Motor neuron (in vitro differentiated cells): ENCODE measurements around the gene LARP4B. TPM values are rescaled to one million over a fixed set of nuclear protein-coding genes. Genes with fewer than 3 reads are reported as not detected.
A peak's percentile ranks its signal among the peaks of the same experiment; 100 is the strongest.

Source experiments
- ATAC-seq, 8 experiments: fragments of 200-7000 bp; cut with Tn5 transposase; replicated peaks in 6 of 8; 2 replicates each; pipeline ENCODE4 v1.8.0; 2021; ENCODE audit warnings: mild to moderate bottlenecking in 8 of 8, moderate library complexity in 8 of 8
- H3K27ac ChIP-seq, 2 donors: fragments of 250-450 bp; sonication (Bioruptor Pico); 2 replicates each; pipeline ENCODE4 v1.9.0; 2021; ENCODE audit warnings: antibody characterized with exemption in 2 of 2, mild to moderate bottlenecking in 2 of 2, moderate library complexity in 1 of 2
- H3K4me1 ChIP-seq, 2 donors: fragments of 250-450 bp; sonication (Bioruptor Pico); replicated peaks in 1 of 2; 2 replicates each; pipeline ENCODE4 v1.6.1; 2021; ENCODE audit warnings: antibody characterized with exemption in 2 of 2, mild to moderate bottlenecking in 2 of 2, moderate library complexity in 1 of 2
- H3K4me3 ChIP-seq, 5 donors: fragments of 250-450 bp; sonication (Bioruptor Pico); 2 replicates each; pipeline ENCODE4 v1.9.0; 2021; ENCODE audit warnings: antibody characterized with exemption in 5 of 5, mild to moderate bottlenecking in 5 of 5, moderate library complexity in 4 of 5
- WGBS, 10 experiments: fragments of 450-650 bp; shearing (Covaris generic); methylation state at CpG; one replicate each; pipeline ENCODE4 v1.0.0; 2022; 5-methylcytosine and 5-hydroxymethylcytosine counted together
- in situ Hi-C, 9 experiments: fragments of 400-800 bp; cut with MboI; loops; one replicate each; pipeline ENCODE4 v1.15.0; 2021; ENCODE audit warnings: low sequenced_read_pairs in 9 of 9, low pct_unique_long_range_greater_than_20kb in 2 of 9; ENCODE audit not compliant: unreplicated experiment in 9 of 9
- total RNA-seq, 8 experiments: library from RNA; unstranded; fragments of 300-600 nt; gene quantifications; 2 replicates each; pipeline versions ENCODE4 v1.2.3 to v1.2.4, GENCODE V29; 2022

The LARP4B gene
- total RNA-seq, 8 experiments from 2014 or later, result 17.2 to 66.0 (median 34.1) TPM

- Histone ChIP-seq H3K4me1 (peaks cover 9 to 10% of the 10 kb centered on the region in 2 donors), H3K27ac (no peak overlapping the region), H3K4me3 (no peak overlapping the region)
- peak in 5 of 8 experiments; percentile 10 to 24 (median 13) for ATAC-seq
- 75 to 98% (median 92%) methylated on average over 6 to 8 of the region's 53 CpGs; no CpG with 5 or more reads in 7 of the 10 experiments for WGBS, 10 experiments
- in situ Hi-C loops, result loop anchor here in 2 of 9 experiments (25.0 kb wide), 1 partner anchor 293 kb away; no protein-coding TSS in a partner anchor
These were observed 126.5 kb downstream of the LARP4B start for GRCh38 chr10:804787-805619.

- 0 to 100% (median 55%) methylated on average over 1 to 11 of the region's 20 CpGs; no CpG with 5 or more reads in 6 of the 10 experiments for WGBS, 10 experiments
- in situ Hi-C loops, result loop anchor here in 2 of 9 experiments (25.0 kb wide), 1 partner anchor 292 kb away; no protein-coding TSS in a partner anchor
- no peak overlapping the region for H3K4me3 ChIP-seq
- peak in 7 of 8 experiments; percentile 11 to 76 (median 64) for ATAC-seq
- no peak overlapping the region for H3K27ac ChIP-seq
- peaks cover 9 to 10% of the 10 kb centered on the region in 2 donors for H3K4me1 ChIP-seq
These were observed 127.2 kb downstream of the LARP4B start for GRCh38 chr10:804191-804781.

DNA sequence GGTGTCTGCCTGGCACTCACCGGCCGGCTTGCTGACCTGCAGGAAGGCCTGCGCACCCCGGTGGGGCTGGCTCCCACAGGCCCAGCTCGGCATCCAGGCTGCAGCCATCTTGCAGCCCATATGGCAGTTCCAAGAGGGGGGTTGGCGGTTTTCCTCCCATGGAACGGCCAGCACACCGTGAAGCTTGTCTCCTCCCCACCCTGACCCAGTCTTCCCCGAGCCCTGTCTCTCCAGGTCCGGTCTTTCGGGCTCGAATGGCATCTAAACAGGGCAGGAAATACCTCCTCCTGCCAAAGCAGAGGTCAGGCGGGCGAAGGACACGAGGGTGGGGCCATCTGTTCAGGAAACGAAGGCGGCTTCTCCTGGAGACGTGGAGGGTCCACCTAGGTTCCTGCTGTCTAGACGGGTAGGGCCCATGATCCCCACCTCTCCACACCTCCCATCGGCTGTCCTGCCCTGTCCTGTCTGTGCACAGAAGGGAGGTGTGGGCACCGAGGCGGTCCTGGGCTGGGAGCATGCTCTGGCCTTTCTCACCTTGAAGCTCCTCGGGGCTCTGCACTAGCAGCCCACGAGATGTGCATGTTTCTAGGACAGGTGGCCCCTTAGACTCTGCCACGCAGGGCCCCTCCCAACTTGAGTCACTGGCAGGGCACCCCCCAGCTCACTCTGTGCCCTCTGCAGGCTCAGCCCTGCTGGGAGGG is 128.3 kb downstream of the LARP4B start:
- H3K4me3 ChIP-seq, result no peak overlapping the region
- peaks cover 9 to 10% of the 10 kb centered on the region in 2 donors for H3K4me1 ChIP-seq
- H3K27ac ChIP-seq, result no peak overlapping the region
- peak in 2 of 8 experiments; percentile 6 to 7 for ATAC-seq
- in situ Hi-C loops, result loop anchor here in 2 of 9 experiments (25.0 kb wide), 1 partner anchor 291 kb away; no protein-coding TSS in a partner anchor
- 49 to 100% (median 100%) methylated on average over 1 to 4 of the region's 25 CpGs; no CpG with 5 or more reads in 7 of the 10 experiments for WGBS, 10 experiments

GRCh38 chr10:802506-802905 is 129.0 kb downstream of the LARP4B start:
- ATAC-seq, result peak in 1 of 8 experiments; percentile 9
- in situ Hi-C loops, result loop anchor here in 2 of 9 experiments (25.0 kb wide), 1 partner anchor 290 kb away; no protein-coding TSS in a partner anchor
- 65 to 100% (median 89%) methylated on average over 1 to 5 of the region's 9 CpGs; no CpG with 5 or more reads in 4 of the 10 experiments for WGBS, 10 experiments
- peaks cover 9 to 10% of the 10 kb centered on the region in 2 donors for H3K4me1 ChIP-seq
- no peak overlapping the region for H3K27ac ChIP-seq
- no peak overlapping the region for H3K4me3 ChIP-seq

- 60 to 100% (median 100%) methylated on average over 1 of the region's 1 CpG; no CpG with 5 or more reads in 3 of the 10 experiments for WGBS, 10 experiments
These were observed 134.3 kb downstream of the LARP4B start for GRCh38 chr10:797179-797578.

DNA sequence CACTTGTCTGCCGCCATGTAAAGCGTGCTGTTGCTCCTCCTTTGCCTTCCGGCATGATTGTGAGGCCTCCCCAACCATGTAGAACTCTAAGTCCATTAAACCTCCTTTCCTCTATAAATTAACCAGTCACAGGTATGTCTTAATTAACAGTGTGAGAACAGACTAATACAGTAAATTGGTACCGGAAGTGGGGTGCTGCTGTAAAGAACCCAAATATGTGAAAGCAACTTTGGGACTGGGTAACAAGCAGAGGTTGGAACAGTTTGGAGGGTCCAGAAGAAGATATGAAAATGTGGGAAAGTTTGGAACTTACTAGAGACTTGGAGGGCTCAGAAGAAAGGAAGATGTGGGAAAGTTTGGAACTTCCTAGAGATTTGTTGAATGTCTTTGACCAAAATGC is 135.3 kb downstream of the LARP4B start:
- no peak overlapping the region for H3K27ac ChIP-seq
- H3K4me3 ChIP-seq, result no peak overlapping the region
- in situ Hi-C loops, result loop anchor here in 2 of 9 experiments (25.0 kb wide), 2 partner anchors 109 to 284 kb away; partner anchors contain the start of gene DIP2C (in 1 of the 2)
- peaks cover 0 to 3% of the 10 kb centered on the region in 2 donors for H3K4me1 ChIP-seq
- WGBS, 10 experiments, result 50 to 100% (median 81%) methylated on average over 1 to 4 of the region's 4 CpGs; no CpG with 5 or more reads in 3 of the 10 experiments
- no peak for ATAC-seq

More at GRCh38 chr10:797179-797578, 134.3 kb downstream of the LARP4B start:
- in situ Hi-C loops, result loop anchor here in 2 of 9 experiments (25.0 kb wide), 2 partner anchors 110 to 285 kb away; partner anchors contain the start of gene DIP2C (in 1 of the 2)
- H3K4me1 ChIP-seq, result peaks cover 0 to 3% of the 10 kb centered on the region in 2 donors
- no peak overlapping the region for H3K27ac ChIP-seq
- no peak for ATAC-seq
- no peak overlapping the region for H3K4me3 ChIP-seq

DNA sequence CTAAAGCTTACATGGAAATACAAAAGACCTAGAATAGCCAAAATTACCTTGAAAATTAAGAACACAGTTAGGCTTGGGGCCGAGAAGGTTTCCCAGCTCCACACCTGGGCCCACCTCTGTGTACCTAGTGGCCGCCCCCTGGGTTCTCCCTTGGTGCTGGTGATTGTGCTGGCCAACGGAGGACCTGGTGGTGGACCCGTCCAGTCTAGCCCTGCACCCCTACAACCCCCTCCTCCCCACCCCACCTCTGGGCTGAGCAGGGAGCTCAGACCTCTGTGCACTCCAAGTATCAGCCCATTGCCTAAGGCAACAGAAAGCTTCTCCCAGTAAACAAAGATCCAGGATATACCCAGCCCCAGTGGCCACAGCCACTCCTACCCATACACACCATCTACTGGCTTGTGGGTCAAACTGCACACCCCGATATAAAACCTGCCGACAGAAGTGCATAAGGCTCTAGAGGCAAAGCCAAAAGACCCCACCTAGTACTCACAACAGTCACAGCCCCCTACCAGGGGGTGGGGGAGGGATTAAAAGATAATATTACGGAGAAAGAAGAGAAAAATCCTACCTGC is 137.0 kb downstream of the LARP4B start:
- in situ Hi-C loops, result loop anchor here in 2 of 9 experiments (5.0 to 25.0 kb wide), 3 partner anchors 107 to 282 kb away; partner anchors contain the start of gene DIP2C (in 1 of the 2)
- WGBS, 10 experiments, result 50 to 100% (median 97%) methylated on average over 1 to 3 of the region's 7 CpGs; no CpG with 5 or more reads in 2 of the 10 experiments

GRCh38 chr10:792792-793100 is 138.8 kb downstream of the LARP4B start:
- H3K4me1 ChIP-seq, result peaks cover 0 to 3% of the 10 kb centered on the region in 2 donors
- H3K27ac ChIP-seq, result no peak overlapping the region
- WGBS, 10 experiments, result 10 to 100% (median 65%) methylated on average over 1 to 3 of the region's 3 CpGs
- in situ Hi-C loops, result loop anchor here in 2 of 9 experiments (5.0 to 25.0 kb wide), 3 partner anchors 105 to 280 kb away; partner anchors contain the start of gene DIP2C (in 1 of the 2)
- no peak for ATAC-seq
- H3K4me3 ChIP-seq, result no peak overlapping the region

More for the DNA sequence above, 137.0 kb downstream of the LARP4B start:
- Histone ChIP-seq H3K27ac (no peak overlapping the region), H3K4me1 (peaks cover 0 to 3% of the 10 kb centered on the region in 2 donors), H3K4me3 (no peak overlapping the region)
- ATAC-seq, result peak in 5 of 8 experiments; percentile 28 to 84 (median 67)

DNA sequence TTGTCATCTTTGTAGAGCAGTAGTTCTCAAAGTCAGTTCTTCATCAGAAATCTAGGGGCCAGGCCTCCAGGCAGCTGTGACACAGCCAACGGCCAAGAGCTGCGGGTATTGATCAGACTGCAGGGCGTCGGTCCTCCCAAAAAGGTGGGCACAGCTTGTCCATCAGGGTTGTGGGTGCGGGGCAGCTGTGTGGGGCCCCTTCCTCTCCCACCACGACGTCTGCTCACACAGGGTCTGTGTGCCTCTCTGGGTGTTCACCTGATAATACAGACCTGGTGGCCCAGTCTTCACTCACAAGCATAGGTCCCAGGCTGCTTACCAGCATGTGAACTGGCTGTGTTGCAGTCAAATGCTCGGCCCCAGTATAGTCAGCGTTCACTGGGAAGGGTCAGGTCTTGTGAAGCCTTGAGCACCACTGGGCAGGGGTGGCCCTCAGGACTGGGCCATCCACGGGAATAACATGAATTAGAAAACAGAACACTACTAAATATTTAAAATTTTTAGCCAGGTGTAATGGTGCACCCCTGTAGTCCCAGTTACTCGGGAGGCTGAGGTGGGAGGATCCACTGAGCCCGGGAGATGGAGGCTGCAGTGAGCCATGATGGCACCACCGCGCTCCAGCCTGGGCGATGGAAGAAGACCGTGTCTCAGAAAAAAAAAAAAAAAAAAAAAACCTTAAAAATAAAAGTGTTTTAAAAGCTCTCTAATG is 139.3 kb downstream of the LARP4B start:
- Histone ChIP-seq H3K4me3 (no peak overlapping the region), H3K4me1 (peaks cover 0 to 3% of the 10 kb centered on the region in 2 donors), H3K27ac (no peak overlapping the region)
- no peak for ATAC-seq
- WGBS, 10 experiments, result 20 to 100% (median 85%) methylated on average over 1 to 11 of the region's 16 CpGs; no CpG with 5 or more reads in 2 of the 10 experiments
- in situ Hi-C loops, result loop anchor here in 2 of 9 experiments (5.0 to 25.0 kb wide), 3 partner anchors 105 to 280 kb away; partner anchors contain the start of gene DIP2C (in 1 of the 2)

GRCh38 chr10:791639-792038 is 139.9 kb downstream of the LARP4B start:
- Histone ChIP-seq H3K4me3 (no peak overlapping the region), H3K4me1 (peaks cover 0 to 3% of the 10 kb centered on the region in 2 donors), H3K27ac (no peak overlapping the region)
- in situ Hi-C loops, result loop anchor here in 2 of 9 experiments (5.0 to 25.0 kb wide), 3 partner anchors 104 to 279 kb away; partner anchors contain the start of gene DIP2C (in 1 of the 2)
- ATAC-seq, result no peak
- WGBS, 10 experiments, result 100% methylated on average over 1 to 2 of the region's 7 CpGs; no CpG with 5 or more reads in 7 of the 10 experiments

GRCh38 chr10:790821-791551 is 140.5 kb downstream of the LARP4B start:
- in situ Hi-C loops, result loop anchor here in 2 of 9 experiments (5.0 to 25.0 kb wide), 3 partner anchors 104 to 279 kb away; partner anchors contain the start of gene DIP2C (in 1 of the 2)
- WGBS, 10 experiments, result 65 to 100% (median 93%) methylated on average over 1 to 5 of the region's 25 CpGs; no CpG with 5 or more reads in 4 of the 10 experiments
- Histone ChIP-seq H3K4me1 (peaks cover 0 to 3% of the 10 kb centered on the region in 2 donors), H3K27ac (no peak overlapping the region), H3K4me3 (no peak overlapping the region)
- ATAC-seq, result no peak
